OCI-LY3 (cell line): ENCODE data around the gene AQP2.

Source experiments
- H2AFZ ChIP-seq: fragments of 200-600, 300-600 bp; shearing (Covaris generic); 2 replicates; pipeline ENCODE4 v1.6.0; 2014; ENCODE audit warnings: antibody characterized with exemption, low read depth, low read length
- H3K27ac ChIP-seq: fragments of 200-600, 300-600 bp; sonication (generic); 2 replicates; pipeline ENCODE4 v1.5.1; 2014; ENCODE audit warnings: mild to moderate bottlenecking, low read length, moderate library complexity, mixed read lengths
- H3K27me3 ChIP-seq: fragments of 200-600, 300-600 bp; sonication (generic); 2 replicates; pipeline ENCODE4 v1.6.1; 2014; ENCODE audit warnings: low read depth, low read length, mixed read lengths
- H3K36me3 ChIP-seq: fragments of 200-600, 300-600 bp; sonication (generic); replicated peaks from 2 replicates; pipeline ENCODE3; 2014; ENCODE audit warnings: low read depth, low read length, mixed read lengths
- H3K4me1 ChIP-seq: fragments of 300-600, 200-600 bp; sonication (generic); 2 replicates; pipeline ENCODE4 v1.6.1; 2014; ENCODE audit warnings: low read length, mixed read lengths
- H3K4me2 ChIP-seq: fragments of 200-600, 300-600 bp; sonication (generic); 2 replicates; pipeline ENCODE4 v1.6.1; 2014; ENCODE audit warnings: low read length, mixed read lengths
- H3K4me3 ChIP-seq: fragments of 300-600, 200-600 bp; sonication (generic); 2 replicates; pipeline ENCODE4 v1.5.1; 2014; ENCODE audit warnings: antibody characterized with exemption, mild to moderate bottlenecking, low read length, moderate library complexity
- H3K79me2 ChIP-seq: fragments of 300-600, 200-600 bp; shearing (Covaris generic); 2 replicates; pipeline ENCODE4 v1.6.1; 2014; ENCODE audit warnings: mild to moderate bottlenecking, low read length, mixed read lengths
- H3K9ac ChIP-seq: fragments of 300-600, 200-600 bp; shearing (Covaris generic); 2 replicates; pipeline ENCODE4 v1.6.0; 2014; ENCODE audit warnings: mild to moderate bottlenecking, low read length, moderate library complexity
- H3K9me3 ChIP-seq: fragments of 200-600, 300-600 bp; shearing (Covaris generic); 2 replicates; pipeline ENCODE4 v1.6.1; 2014; ENCODE audit warnings: low read length, mixed read lengths; ENCODE audit not compliant: insufficient read depth
- H4K20me1 ChIP-seq: fragments of 200-600, 300-600 bp; sonication (generic); 2 replicates; pipeline ENCODE4 v1.6.1; 2016; ENCODE audit warnings: low read length, mixed read lengths; ENCODE audit not compliant: insufficient read depth
- EZH2phosphoT487 ChIP-seq: fragments of 200-600 bp; shearing (Covaris generic); IDR thresholded peaks from 2 replicates; pipeline ENCODE4 v1.6.1; 2018; ENCODE audit warnings: antibody characterized with exemption, mixed run types, low read depth
- TF ChIP-seq, protein P1 (sequence below): fragments of 200-600, 300-600 bp; sonication (generic); IDR thresholded peaks from 2 replicates; pipeline ENCODE4 v1.5.1; 2014; ENCODE audit warnings: antibody characterized with exemption, low read length, low read depth

The AQP2 gene

DNA sequence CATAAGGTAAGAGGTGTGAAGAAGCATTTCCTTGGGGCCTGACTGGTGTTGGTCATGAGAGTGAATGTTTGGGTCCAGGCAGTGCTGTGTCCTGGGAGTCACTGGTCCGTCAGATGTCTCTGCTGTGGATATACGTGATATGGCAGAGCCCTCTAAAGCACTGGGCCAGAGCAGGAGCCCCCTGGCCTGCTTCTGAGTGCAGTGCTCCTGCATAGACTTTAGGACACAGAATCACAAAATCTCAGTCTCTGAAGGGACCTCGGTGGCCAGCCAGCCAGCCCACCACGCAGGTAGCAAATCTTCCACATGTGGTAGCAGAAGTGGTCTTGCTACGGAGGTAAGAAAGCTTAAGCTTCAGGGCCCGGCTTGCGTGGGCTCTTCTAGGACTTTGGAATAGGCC is 18.5 kb upstream of the AQP2 start:
- Histone ChIP-seq H3K9me3 (no peaks in the 10 kb centered on the region), H3K4me3 (no peak overlapping the region), H3K36me3 (no peaks in the 10 kb centered on the region), H4K20me1 (no peaks in the 10 kb centered on the region), H3K79me2 (no peaks in the 10 kb centered on the region), H3K27me3 (peaks cover 17% of the 10 kb centered on the region), H3K27ac (no peak overlapping the region), H3K4me2 (no peak overlapping the region), H3K4me1 (no peaks in the 10 kb centered on the region), H3K9ac (no peak overlapping the region), H2AFZ (no peak overlapping the region)
- TF ChIP-seq, protein P1, sequence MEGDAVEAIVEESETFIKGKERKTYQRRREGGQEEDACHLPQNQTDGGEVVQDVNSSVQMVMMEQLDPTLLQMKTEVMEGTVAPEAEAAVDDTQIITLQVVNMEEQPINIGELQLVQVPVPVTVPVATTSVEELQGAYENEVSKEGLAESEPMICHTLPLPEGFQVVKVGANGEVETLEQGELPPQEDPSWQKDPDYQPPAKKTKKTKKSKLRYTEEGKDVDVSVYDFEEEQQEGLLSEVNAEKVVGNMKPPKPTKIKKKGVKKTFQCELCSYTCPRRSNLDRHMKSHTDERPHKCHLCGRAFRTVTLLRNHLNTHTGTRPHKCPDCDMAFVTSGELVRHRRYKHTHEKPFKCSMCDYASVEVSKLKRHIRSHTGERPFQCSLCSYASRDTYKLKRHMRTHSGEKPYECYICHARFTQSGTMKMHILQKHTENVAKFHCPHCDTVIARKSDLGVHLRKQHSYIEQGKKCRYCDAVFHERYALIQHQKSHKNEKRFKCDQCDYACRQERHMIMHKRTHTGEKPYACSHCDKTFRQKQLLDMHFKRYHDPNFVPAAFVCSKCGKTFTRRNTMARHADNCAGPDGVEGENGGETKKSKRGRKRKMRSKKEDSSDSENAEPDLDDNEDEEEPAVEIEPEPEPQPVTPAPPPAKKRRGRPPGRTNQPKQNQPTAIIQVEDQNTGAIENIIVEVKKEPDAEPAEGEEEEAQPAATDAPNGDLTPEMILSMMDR, result no peak
- TF ChIP-seq EZH2phosphoT487, result no peak

DNA sequence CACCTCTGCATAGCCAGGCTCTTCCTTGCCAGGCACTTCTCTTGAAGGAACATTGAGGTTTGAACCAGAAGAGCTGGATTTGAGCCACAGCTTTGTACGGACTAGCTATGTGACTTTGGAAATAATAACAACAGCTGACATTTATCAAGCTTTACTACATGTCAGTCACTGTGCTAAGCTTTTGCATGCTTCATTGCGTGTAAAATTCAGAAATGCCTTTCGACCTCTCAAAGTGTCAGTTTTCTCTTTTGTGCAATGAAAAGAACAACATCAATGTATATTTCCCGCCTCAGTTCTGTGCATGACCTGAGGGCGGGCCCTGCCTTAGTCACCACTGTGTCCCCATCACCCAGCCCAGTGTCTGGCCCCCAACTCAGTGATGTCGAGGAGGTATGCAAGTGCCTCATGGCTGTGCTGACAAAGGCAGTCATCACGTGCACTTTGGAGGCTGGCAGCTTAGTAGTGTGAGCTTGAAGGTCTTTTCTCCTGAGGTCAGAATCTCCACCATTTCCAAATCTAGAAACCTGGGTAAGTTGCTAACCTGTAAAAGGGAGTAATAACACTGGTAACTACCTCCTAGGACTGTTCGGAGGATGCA is 17.9 kb upstream of the AQP2 start:
- no peak for TF ChIP-seq EZH2phosphoT487
- TF ChIP-seq, protein P1, result no peak
- Histone ChIP-seq H2AFZ (no peak overlapping the region), H3K4me3 (no peak overlapping the region), H3K36me3 (no peaks in the 10 kb centered on the region), H3K4me2 (no peak overlapping the region), H3K4me1 (no peaks in the 10 kb centered on the region), H3K79me2 (no peaks in the 10 kb centered on the region), H4K20me1 (no peaks in the 10 kb centered on the region), H3K9me3 (no peaks in the 10 kb centered on the region), H3K9ac (no peak overlapping the region), H3K27ac (no peak overlapping the region), H3K27me3 (peaks cover 17% of the 10 kb centered on the region)

DNA sequence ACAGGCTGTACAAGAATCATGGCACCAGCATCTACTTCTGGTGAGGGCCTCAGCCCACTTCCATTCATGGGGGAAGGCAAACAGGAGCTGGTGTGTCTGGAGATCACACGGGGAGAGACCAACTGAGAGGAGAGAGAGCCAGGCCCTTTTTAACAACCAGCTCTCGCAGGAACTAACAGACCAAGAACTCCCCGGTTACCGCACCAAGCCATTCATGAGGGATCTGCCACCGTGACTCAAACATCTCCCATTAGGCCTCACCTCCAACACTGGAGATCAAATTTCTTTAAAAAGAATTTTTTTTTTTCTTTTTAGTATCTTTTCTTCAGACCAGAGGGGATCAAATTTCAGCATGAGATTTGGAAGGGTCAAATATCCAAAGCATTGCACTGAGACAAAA is 16.7 kb upstream of the AQP2 start:
- Histone ChIP-seq H3K9me3 (no peaks in the 10 kb centered on the region), H3K36me3 (no peaks in the 10 kb centered on the region), H2AFZ (no peak overlapping the region)

GRCh38 chr12:49934505-49934904 is 16.0 kb upstream of the AQP2 start:
- no peak overlapping the region for H2AFZ ChIP-seq
- no peak overlapping the region for H3K9ac ChIP-seq
- no peaks in the 10 kb centered on the region for H3K9me3 ChIP-seq
- H3K4me3 ChIP-seq, result no peak overlapping the region
- TF ChIP-seq EZH2phosphoT487, result no peak
- TF ChIP-seq, protein P1, result no peak
- H4K20me1 ChIP-seq, result no peaks in the 10 kb centered on the region
- H3K4me2 ChIP-seq, result no peak overlapping the region
- H3K27ac ChIP-seq, result no peak overlapping the region
- peaks cover 17% of the 10 kb centered on the region for H3K27me3 ChIP-seq
- no peaks in the 10 kb centered on the region for H3K36me3 ChIP-seq
- no peaks in the 10 kb centered on the region for H3K79me2 ChIP-seq
- no peaks in the 10 kb centered on the region for H3K4me1 ChIP-seq

More for the DNA sequence above, 16.7 kb upstream of the AQP2 start:
- no peak overlapping the region for H3K4me2 ChIP-seq
- TF ChIP-seq EZH2phosphoT487, result no peak
- TF ChIP-seq, protein P1, result no peak
- no peak overlapping the region for H3K27ac ChIP-seq
- H3K4me3 ChIP-seq, result no peak overlapping the region
- H3K9ac ChIP-seq, result no peak overlapping the region
- H3K4me1 ChIP-seq, result no peaks in the 10 kb centered on the region
- H4K20me1 ChIP-seq, result no peaks in the 10 kb centered on the region
- peaks cover 17% of the 10 kb centered on the region for H3K27me3 ChIP-seq
- no peaks in the 10 kb centered on the region for H3K79me2 ChIP-seq
